HepG2 (cell line): ENCODE measurements around the gene ABCA2. TPM values are rescaled to one million over a fixed set of nuclear protein-coding genes. Genes with fewer than 3 reads are reported as not detected.

Experiments
- AGO2 ChIP-seq: fragments of 200-400 bp; formaldehyde crosslinking; optimal IDR thresholded peaks from 2 replicates; pipeline ENCODE3; 2017; ENCODE audit warnings: mild to moderate bottlenecking, low read depth, low read length, moderate library complexity
- REPIN1 ChIP-seq: sonication (generic); formaldehyde crosslinking; IDR thresholded peaks from 2 replicates; pipeline ENCODE4 v1.8.0; 2022; ENCODE audit warnings: missing genetic modification reagents, low read depth, mild to moderate bottlenecking, borderline replicate concordance
- ZBTB21 ChIP-seq: sonication (generic); formaldehyde crosslinking; IDR thresholded peaks from 2 replicates; pipeline ENCODE4 v1.4.0; 2020; ENCODE audit warnings: missing genetic modification reagents
- ZKSCAN8 ChIP-seq: IDR thresholded peaks from 2 replicates; pipeline ENCODE4 v1.6.1; 2016; ENCODE audit warnings: borderline replicate concordance, missing genetic modification reagents, missing compliant biosample characterization
- ZNF253 ChIP-seq: sonication (generic); formaldehyde crosslinking; IDR thresholded peaks from 2 replicates; pipeline ENCODE4 v1.8.0; 2022; ENCODE audit warnings: mild to moderate bottlenecking, missing genetic modification reagents, borderline replicate concordance
- polyA plus RNA-seq, 8 experiments: library from polyadenylated mRNA; depleted of rRNA in 3 of 8; stranded (reverse) in 7 of 8; unstranded in 1 of 8; fragments of >200 nt; fragmentation: Illumina TruSeq in 4 of 8; extraction: Trizol in 4 of 8; gene quantifications; 2 replicates each; pipeline versions ENCODE4 v1.2.1 to v1.2.3, GENCODE V29; 2011 to 2016; ENCODE audit warnings: low read depth in 4 of 8, missing spikeins in 1 of 8, mixed read lengths in 1 of 8; ENCODE audit not compliant: insufficient read depth in 1 of 8
- total RNA-seq, 5 experiments: library from RNA; depleted of rRNA; stranded (reverse); fragments of >200 nt; fragmentation: Illumina TruSeq; extraction: Trizol; gene quantifications; 2 replicates each; pipeline ENCODE4 v1.2.3, GENCODE V29; 2016; ENCODE audit warnings: low read depth in 1 of 5
- TF ChIP-seq, protein P1 (sequence below): sonication (generic); formaldehyde crosslinking; conservative IDR thresholded peaks from 2 replicates; pipeline ENCODE4 v1.4.0; 2020; ENCODE audit warnings: mild to moderate bottlenecking, missing genetic modification reagents, moderate library complexity
- TF ChIP-seq, protein P2 (sequence below): sonication (generic); formaldehyde crosslinking; IDR thresholded peaks from 2 replicates; pipeline ENCODE4 v1.5.0; 2020; ENCODE audit warnings: mild to moderate bottlenecking, missing genetic modification reagents, borderline replicate concordance
- TF ChIP-seq, protein P3 (sequence below): fragments of 450-650 bp; IDR thresholded peaks from 2 replicates; pipeline ENCODE4 v1.6.1; 2016
- TF ChIP-seq, protein P4 (sequence below): sonication (generic); formaldehyde crosslinking; IDR thresholded peaks from 2 replicates; pipeline ENCODE4 v1.5.0; 2020; ENCODE audit warnings: missing genetic modification reagents
- TF ChIP-seq, protein P5 (sequence below): sonication (generic); formaldehyde crosslinking; conservative IDR thresholded peaks from 2 replicates; pipeline ENCODE4 v1.4.0; 2020; ENCODE audit warnings: missing genetic modification reagents

Gene ABCA2
- total and polyA plus RNA-seq, 2 of the 13 experiments (the other 11 are each of a cell fraction or from before 2014, with no cell fraction given) = 2.9 to 19.2 TPM

DNA sequence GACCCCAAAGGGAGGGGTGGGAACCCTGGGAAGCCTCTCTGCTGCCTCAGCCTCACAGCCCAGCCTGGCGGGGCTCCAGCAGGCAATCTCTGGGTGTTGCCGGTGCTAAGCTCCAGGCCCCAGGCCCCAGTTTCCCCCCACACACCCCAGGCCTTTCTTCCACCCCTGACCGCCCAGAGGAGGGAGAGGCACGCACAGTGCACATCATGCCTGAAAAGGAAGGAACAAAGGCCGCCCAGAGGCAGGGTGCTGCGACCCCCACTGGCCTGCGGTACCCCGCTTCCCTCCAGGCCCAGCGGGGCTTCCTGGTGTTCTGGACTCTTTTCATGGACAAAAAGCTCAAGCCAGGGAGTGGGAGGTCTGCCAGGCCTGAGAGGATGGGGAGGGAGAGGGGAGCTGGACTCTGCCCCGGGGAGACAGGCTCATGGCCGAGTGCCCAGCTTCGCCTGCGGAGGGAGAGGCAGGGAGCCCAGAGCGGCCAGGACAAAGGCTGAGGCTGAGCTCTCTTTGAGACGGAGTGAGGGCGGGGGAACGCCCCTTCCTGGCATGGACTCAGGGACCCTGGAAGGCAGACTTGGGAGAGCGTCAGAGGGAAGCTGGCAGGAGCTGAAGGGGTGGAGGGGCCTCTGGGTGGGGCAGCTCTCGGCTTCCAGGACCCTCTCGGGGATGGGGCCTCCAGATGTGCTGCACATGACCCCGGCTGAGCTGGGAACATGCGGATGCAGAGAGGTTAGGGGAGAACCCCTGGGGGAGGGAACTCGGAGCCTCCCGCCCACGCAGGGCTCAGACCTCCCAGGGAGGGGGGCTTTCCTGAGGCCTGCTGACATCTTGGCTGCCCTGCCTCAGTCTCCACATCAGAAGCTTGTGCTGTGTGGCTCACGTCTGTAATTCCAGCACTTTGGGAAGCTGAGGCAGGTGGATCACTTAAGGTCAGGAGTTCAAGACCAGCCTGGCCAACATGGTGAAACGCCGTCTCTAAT, 27.6 kb upstream of the ABCA2 start (continued):
- TF ChIP-seq, protein P1, sequence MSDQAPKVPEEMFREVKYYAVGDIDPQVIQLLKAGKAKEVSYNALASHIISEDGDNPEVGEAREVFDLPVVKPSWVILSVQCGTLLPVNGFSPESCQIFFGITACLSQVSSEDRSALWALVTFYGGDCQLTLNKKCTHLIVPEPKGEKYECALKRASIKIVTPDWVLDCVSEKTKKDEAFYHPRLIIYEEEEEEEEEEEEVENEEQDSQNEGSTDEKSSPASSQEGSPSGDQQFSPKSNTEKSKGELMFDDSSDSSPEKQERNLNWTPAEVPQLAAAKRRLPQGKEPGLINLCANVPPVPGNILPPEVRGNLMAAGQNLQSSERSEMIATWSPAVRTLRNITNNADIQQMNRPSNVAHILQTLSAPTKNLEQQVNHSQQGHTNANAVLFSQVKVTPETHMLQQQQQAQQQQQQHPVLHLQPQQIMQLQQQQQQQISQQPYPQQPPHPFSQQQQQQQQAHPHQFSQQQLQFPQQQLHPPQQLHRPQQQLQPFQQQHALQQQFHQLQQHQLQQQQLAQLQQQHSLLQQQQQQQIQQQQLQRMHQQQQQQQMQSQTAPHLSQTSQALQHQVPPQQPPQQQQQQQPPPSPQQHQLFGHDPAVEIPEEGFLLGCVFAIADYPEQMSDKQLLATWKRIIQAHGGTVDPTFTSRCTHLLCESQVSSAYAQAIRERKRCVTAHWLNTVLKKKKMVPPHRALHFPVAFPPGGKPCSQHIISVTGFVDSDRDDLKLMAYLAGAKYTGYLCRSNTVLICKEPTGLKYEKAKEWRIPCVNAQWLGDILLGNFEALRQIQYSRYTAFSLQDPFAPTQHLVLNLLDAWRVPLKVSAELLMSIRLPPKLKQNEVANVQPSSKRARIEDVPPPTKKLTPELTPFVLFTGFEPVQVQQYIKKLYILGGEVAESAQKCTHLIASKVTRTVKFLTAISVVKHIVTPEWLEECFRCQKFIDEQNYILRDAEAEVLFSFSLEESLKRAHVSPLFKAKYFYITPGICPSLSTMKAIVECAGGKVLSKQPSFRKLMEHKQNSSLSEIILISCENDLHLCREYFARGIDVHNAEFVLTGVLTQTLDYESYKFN (CRISPR knock-in tag) = peak; percentile 85
- TF ChIP-seq, protein P2, sequence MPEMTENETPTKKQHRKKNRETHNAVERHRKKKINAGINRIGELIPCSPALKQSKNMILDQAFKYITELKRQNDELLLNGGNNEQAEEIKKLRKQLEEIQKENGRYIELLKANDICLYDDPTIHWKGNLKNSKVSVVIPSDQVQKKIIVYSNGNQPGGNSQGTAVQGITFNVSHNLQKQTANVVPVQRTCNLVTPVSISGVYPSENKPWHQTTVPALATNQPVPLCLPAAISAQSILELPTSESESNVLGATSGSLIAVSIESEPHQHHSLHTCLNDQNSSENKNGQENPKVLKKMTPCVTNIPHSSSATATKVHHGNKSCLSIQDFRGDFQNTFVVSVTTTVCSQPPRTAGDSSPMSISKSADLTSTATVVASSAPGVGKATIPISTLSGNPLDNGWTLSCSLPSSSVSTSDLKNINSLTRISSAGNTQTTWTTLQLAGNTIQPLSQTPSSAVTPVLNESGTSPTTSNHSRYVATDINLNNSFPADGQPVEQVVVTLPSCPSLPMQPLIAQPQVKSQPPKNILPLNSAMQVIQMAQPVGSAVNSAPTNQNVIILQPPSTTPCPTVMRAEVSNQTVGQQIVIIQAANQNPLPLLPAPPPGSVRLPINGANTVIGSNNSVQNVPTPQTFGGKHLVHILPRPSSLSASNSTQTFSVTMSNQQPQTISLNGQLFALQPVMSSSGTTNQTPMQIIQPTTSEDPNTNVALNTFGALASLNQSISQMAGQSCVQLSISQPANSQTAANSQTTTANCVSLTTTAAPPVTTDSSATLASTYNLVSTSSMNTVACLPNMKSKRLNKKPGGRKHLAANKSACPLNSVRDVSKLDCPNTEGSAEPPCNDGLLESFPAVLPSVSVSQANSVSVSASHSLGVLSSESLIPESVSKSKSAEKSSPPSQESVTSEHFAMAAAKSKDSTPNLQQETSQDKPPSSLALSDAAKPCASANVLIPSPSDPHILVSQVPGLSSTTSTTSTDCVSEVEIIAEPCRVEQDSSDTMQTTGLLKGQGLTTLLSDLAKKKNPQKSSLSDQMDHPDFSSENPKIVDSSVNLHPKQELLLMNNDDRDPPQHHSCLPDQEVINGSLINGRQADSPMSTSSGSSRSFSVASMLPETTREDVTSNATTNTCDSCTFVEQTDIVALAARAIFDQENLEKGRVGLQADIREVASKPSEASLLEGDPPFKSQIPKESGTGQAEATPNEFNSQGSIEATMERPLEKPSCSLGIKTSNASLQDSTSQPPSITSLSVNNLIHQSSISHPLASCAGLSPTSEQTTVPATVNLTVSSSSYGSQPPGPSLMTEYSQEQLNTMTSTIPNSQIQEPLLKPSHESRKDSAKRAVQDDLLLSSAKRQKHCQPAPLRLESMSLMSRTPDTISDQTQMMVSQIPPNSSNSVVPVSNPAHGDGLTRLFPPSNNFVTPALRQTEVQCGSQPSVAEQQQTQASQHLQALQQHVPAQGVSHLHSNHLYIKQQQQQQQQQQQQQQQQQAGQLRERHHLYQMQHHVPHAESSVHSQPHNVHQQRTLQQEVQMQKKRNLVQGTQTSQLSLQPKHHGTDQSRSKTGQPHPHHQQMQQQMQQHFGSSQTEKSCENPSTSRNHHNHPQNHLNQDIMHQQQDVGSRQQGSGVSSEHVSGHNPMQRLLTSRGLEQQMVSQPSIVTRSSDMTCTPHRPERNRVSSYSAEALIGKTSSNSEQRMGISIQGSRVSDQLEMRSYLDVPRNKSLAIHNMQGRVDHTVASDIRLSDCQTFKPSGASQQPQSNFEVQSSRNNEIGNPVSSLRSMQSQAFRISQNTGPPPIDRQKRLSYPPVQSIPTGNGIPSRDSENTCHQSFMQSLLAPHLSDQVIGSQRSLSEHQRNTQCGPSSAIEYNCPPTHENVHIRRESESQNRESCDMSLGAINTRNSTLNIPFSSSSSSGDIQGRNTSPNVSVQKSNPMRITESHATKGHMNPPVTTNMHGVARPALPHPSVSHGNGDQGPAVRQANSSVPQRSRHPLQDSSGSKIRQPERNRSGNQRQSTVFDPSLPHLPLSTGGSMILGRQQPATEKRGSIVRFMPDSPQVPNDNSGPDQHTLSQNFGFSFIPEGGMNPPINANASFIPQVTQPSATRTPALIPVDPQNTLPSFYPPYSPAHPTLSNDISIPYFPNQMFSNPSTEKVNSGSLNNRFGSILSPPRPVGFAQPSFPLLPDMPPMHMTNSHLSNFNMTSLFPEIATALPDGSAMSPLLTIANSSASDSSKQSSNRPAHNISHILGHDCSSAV = no peak
- no peak for TF ChIP-seq ZNF253 (CRISPR knock-in tag)
- TF ChIP-seq, protein P3, sequence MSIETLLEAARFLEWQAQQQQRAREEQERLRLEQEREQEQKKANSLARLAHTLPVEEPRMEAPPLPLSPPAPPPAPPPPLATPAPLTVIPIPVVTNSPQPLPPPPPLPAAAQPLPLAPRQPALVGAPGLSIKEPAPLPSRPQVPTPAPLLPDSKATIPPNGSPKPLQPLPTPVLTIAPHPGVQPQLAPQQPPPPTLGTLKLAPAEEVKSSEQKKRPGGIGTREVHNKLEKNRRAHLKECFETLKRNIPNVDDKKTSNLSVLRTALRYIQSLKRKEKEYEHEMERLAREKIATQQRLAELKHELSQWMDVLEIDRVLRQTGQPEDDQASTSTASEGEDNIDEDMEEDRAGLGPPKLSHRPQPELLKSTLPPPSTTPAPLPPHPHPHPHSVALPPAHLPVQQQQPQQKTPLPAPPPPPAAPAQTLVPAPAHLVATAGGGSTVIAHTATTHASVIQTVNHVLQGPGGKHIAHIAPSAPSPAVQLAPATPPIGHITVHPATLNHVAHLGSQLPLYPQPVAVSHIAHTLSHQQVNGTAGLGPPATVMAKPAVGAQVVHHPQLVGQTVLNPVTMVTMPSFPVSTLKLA = no peak
- peak; percentile 14 for TF ChIP-seq AGO2
- TF ChIP-seq, protein P4, sequence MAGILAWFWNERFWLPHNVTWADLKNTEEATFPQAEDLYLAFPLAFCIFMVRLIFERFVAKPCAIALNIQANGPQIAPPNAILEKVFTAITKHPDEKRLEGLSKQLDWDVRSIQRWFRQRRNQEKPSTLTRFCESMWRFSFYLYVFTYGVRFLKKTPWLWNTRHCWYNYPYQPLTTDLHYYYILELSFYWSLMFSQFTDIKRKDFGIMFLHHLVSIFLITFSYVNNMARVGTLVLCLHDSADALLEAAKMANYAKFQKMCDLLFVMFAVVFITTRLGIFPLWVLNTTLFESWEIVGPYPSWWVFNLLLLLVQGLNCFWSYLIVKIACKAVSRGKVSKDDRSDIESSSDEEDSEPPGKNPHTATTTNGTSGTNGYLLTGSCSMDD (CRISPR knock-in tag) = no peak
- TF ChIP-seq REPIN1 (CRISPR knock-in tag) = 0 out of 2 replicates have a peak, but pooled peaks have one; percentile 67
- no peak for TF ChIP-seq ZKSCAN8
- no peak for TF ChIP-seq ZBTB21
- TF ChIP-seq, protein P5, sequence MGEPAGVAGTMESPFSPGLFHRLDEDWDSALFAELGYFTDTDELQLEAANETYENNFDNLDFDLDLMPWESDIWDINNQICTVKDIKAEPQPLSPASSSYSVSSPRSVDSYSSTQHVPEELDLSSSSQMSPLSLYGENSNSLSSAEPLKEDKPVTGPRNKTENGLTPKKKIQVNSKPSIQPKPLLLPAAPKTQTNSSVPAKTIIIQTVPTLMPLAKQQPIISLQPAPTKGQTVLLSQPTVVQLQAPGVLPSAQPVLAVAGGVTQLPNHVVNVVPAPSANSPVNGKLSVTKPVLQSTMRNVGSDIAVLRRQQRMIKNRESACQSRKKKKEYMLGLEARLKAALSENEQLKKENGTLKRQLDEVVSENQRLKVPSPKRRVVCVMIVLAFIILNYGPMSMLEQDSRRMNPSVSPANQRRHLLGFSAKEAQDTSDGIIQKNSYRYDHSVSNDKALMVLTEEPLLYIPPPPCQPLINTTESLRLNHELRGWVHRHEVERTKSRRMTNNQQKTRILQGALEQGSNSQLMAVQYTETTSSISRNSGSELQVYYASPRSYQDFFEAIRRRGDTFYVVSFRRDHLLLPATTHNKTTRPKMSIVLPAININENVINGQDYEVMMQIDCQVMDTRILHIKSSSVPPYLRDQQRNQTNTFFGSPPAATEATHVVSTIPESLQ (CRISPR knock-in tag) = no peak
